Neural cell (in vitro differentiated cells): ENCODE data around the gene WSB1. TPM values are rescaled to one million over a fixed set of nuclear protein-coding genes. Genes with fewer than 3 reads are reported as not detected.

Experiments
- H2AFZ ChIP-seq: fragments of 200-600, 300-800 bp; sonication (generic), shearing (Covaris generic); 2 replicates; pipeline ENCODE4 v1.6.0; 2014; ENCODE audit warnings: low read depth, mild to moderate bottlenecking, antibody characterized with exemption, low read length, moderate library complexity
- H3F3A ChIP-seq: fragments of 200-600 bp; shearing (Covaris generic); 2 replicates; pipeline ENCODE4 v1.6.1; 2016; ENCODE audit warnings: mild to moderate bottlenecking, moderate library complexity, mixed read lengths, antibody characterized with exemption, low read length; ENCODE audit not compliant: insufficient read depth, poor library complexity, severe bottlenecking
- H3K27ac ChIP-seq: fragments of 200-600, 300-800 bp; sonication (generic), shearing (Covaris generic); 2 replicates; pipeline ENCODE4 v1.5.1; 2014; ENCODE audit warnings: mild to moderate bottlenecking, low read length, moderate library complexity
- H3K27me3 ChIP-seq: fragments of 300-800, 200-600 bp; sonication (generic), shearing (Covaris generic); 2 replicates; pipeline ENCODE4 v1.6.0; 2014; ENCODE audit warnings: mild to moderate bottlenecking, low read depth, low read length, moderate library complexity; ENCODE audit not compliant: insufficient read depth
- H3K36me3 ChIP-seq: fragments of 300-800, 200-600 bp; sonication (generic), shearing (Covaris generic); 2 replicates; pipeline ENCODE4 v1.5.1; 2014; ENCODE audit warnings: mild to moderate bottlenecking, antibody characterized with exemption, low read length, moderate library complexity; ENCODE audit not compliant: insufficient read depth
- H3K4me2 ChIP-seq: fragments of 300-800, 200-600 bp; sonication (generic), shearing (Covaris generic); 2 replicates; pipeline ENCODE4 v1.6.0; 2014; ENCODE audit warnings: mild to moderate bottlenecking, low read length
- H3K4me3 ChIP-seq: fragments of 300-800, 200-600 bp; sonication (generic), shearing (Covaris generic); 2 replicates; pipeline ENCODE4 v1.5.1; 2014; ENCODE audit warnings: mild to moderate bottlenecking, low read length, moderate library complexity
- H3K79me2 ChIP-seq: fragments of 200-600 bp; shearing (Covaris generic); replicated peaks from 2 replicates; pipeline ENCODE4 v1.6.0; 2014; ENCODE audit warnings: mild to moderate bottlenecking, low read length, moderate library complexity; ENCODE audit not compliant: insufficient read depth
- H3K9ac ChIP-seq: fragments of 300-800, 200-600 bp; sonication (generic), shearing (Covaris generic); 2 replicates; pipeline ENCODE4 v1.6.1; 2016; ENCODE audit warnings: mild to moderate bottlenecking, low read length, mixed read lengths
- H3K9me2 ChIP-seq: fragments of 200-600 bp; shearing (Covaris generic); 2 replicates; pipeline ENCODE4 v1.6.1; 2016; ENCODE audit warnings: mild to moderate bottlenecking, low read length, mixed read lengths; ENCODE audit not compliant: insufficient read depth
- H3K9me3 ChIP-seq: fragments of 200-600, 300-800 bp; sonication (generic), shearing (Covaris generic); 2 replicates; pipeline ENCODE4 v1.6.1; 2016; ENCODE audit warnings: mild to moderate bottlenecking, mixed run types, low read length, moderate library complexity, mixed read lengths
- H4K20me1 ChIP-seq: fragments of 200-600 bp; shearing (Covaris generic); 2 replicates; pipeline ENCODE4 v1.6.1; 2016; ENCODE audit warnings: mild to moderate bottlenecking, mixed run types; ENCODE audit not compliant: insufficient read depth
- CTCF ChIP-seq: fragments of 450-650 bp; IDR thresholded peaks from 2 replicates; pipeline ENCODE4 v1.5.1; 2014; ENCODE audit warnings: antibody characterized with exemption, mild to moderate bottlenecking, moderate library complexity; ENCODE audit not compliant: poor library complexity, severe bottlenecking
- EP300 ChIP-seq: fragments of 450-650 bp; conservative IDR thresholded peaks from 2 replicates; pipeline ENCODE4 v1.6.1; 2014; ENCODE audit warnings: antibody characterized with exemption, mild to moderate bottlenecking, moderate library complexity; ENCODE audit not compliant: poor library complexity, severe bottlenecking
- EZH2 ChIP-seq: fragments of 200-600, 300-800 bp; shearing (Covaris generic), sonication (generic); IDR thresholded peaks from 2 replicates; pipeline ENCODE4 v1.6.1; 2014; ENCODE audit warnings: antibody characterized with exemption, low read length, borderline replicate concordance, mild to moderate bottlenecking; ENCODE audit not compliant: insufficient read depth, poor library complexity, severe bottlenecking
- MXI1 ChIP-seq: fragments of 450-650 bp; conservative IDR thresholded peaks from 2 replicates; pipeline ENCODE4 v1.6.1; 2014; ENCODE audit warnings: antibody characterized with exemption, mild to moderate bottlenecking; ENCODE audit not compliant: poor library complexity, severe bottlenecking
- POLR2AphosphoS5 ChIP-seq: IDR thresholded peaks from 2 replicates; pipeline ENCODE4 v1.6.1; 2012
- RAD21 ChIP-seq: fragments of 450-650 bp; conservative IDR thresholded peaks from 2 replicates; pipeline ENCODE4 v1.6.1; 2014; ENCODE audit warnings: antibody characterized with exemption, mild to moderate bottlenecking, moderate library complexity
- REST ChIP-seq: IDR thresholded peaks from 2 replicates; pipeline ENCODE4 v1.6.1; 2012; ENCODE audit warnings: borderline replicate concordance
- SMC3 ChIP-seq: fragments of 450-650 bp; conservative IDR thresholded peaks from 2 replicates; pipeline ENCODE4 v1.6.1; 2014; ENCODE audit warnings: antibody characterized with exemption, mild to moderate bottlenecking, moderate library complexity; ENCODE audit not compliant: poor library complexity
- TAF1 ChIP-seq: IDR thresholded peaks from 2 replicates; pipeline ENCODE4 v1.6.1; 2012; ENCODE audit warnings: low read depth
- polyA plus RNA-seq: library from polyadenylated mRNA; depleted of rRNA; stranded (reverse); fragments of >200 nt; gene quantifications from 2 replicates; pipeline ENCODE4 v1.2.3, GENCODE V29; 2014

Gene WSB1
- polyA plus RNA-seq, 1 donor from 2014 or later, result 1,828 TPM

- Histone ChIP-seq H3K79me2 (no peaks in the 10 kb centered on the region), H2AFZ (no peak overlapping the region), H4K20me1 (no peaks in the 10 kb centered on the region), H3K4me3 (no peak overlapping the region), H3K9me3 (no peaks in the 10 kb centered on the region), H3K9ac (no peak overlapping the region), H3F3A (no peaks in the 10 kb centered on the region), H3K4me2 (no peak overlapping the region), H3K9me2 (no peaks in the 10 kb centered on the region), H3K36me3 (no peaks in the 10 kb centered on the region), H3K27ac (no peak overlapping the region), H3K27me3 (no peaks in the 10 kb centered on the region)
- TF ChIP-seq CTCF, result no peak
- TF ChIP-seq REST, result no peak
- TF ChIP-seq MXI1, result no peak
- no peak for TF ChIP-seq RAD21
- no peak for TF ChIP-seq SMC3
- no peak for TF ChIP-seq EP300
- TF ChIP-seq EZH2, result no peak
- TF ChIP-seq POLR2AphosphoS5, result no peak
- TF ChIP-seq TAF1, result no peak
Measured at GRCh38 chr17:27338536-27338985, 44.6 kb downstream of the WSB1 start.

- H3K4me3 ChIP-seq, result no peak overlapping the region
- no peaks in the 10 kb centered on the region for H3K79me2 ChIP-seq
- H3K9ac ChIP-seq, result no peak overlapping the region
- no peak overlapping the region for H3K4me2 ChIP-seq
- TF ChIP-seq TAF1 (no peak), EZH2 (no peak), EP300 (no peak), CTCF (no peak), SMC3 (no peak), REST (no peak), MXI1 (no peak), RAD21 (no peak), POLR2AphosphoS5 (no peak)
- H3K9me3 ChIP-seq, result no peaks in the 10 kb centered on the region
- H3K9me2 ChIP-seq, result no peaks in the 10 kb centered on the region
- H3K27ac ChIP-seq, result no peak overlapping the region
- no peak overlapping the region for H2AFZ ChIP-seq
- H4K20me1 ChIP-seq, result no peaks in the 10 kb centered on the region
- H3K36me3 ChIP-seq, result no peaks in the 10 kb centered on the region
- H3F3A ChIP-seq, result no peaks in the 10 kb centered on the region
- H3K27me3 ChIP-seq, result no peaks in the 10 kb centered on the region
Measured at GRCh38 chr17:27339198-27339835, 45.4 kb downstream of the WSB1 start.
